Astrocyte (in vitro differentiated cells and primary cell): ENCODE results near the gene URM1. TPM values are rescaled to one million over a fixed set of nuclear protein-coding genes. Genes with fewer than 3 reads are reported as not detected.

Experiments used
- DNase-seq: peaks from one replicate; pipeline ENCODE4 v3.0.0-alpha.2; 2010; ENCODE audit warnings: low read depth
- FAIRE-seq: peaks from 2 replicates; lab custom pipeline; 2011; peaks lifted over from hg19 to GRCh38; lab: Jason Lieb, UNC
- H2AFZ ChIP-seq: 2 replicates; pipeline ENCODE4 v1.6.0; 2012; ENCODE audit warnings: low read depth, low read length, inconsistent platforms
- H3K27ac ChIP-seq: 2 replicates; pipeline ENCODE4 v1.5.1; 2011; ENCODE audit warnings: low read depth, low read length, inconsistent platforms
- H3K27me3 ChIP-seq: 2 replicates; pipeline ENCODE4 v1.6.0; 2011; ENCODE audit warnings: low read length, inconsistent platforms; ENCODE audit not compliant: insufficient read depth
- H3K36me3 ChIP-seq: 2 replicates; pipeline ENCODE4 v1.5.1; 2011; ENCODE audit warnings: low read length, inconsistent platforms; ENCODE audit not compliant: insufficient read depth
- H3K4me1 ChIP-seq: 2 replicates; pipeline ENCODE4 v1.5.1; 2011; ENCODE audit warnings: low read length, inconsistent platforms; ENCODE audit not compliant: insufficient read depth
- H3K4me2 ChIP-seq: 2 replicates; pipeline ENCODE4 v1.6.0; 2012; ENCODE audit warnings: low read length, inconsistent platforms
- H3K4me3 ChIP-seq: 2 replicates; pipeline ENCODE4 v1.5.1; 2011; ENCODE audit warnings: low read depth, mild to moderate bottlenecking, low read length, inconsistent platforms; ENCODE audit not compliant: insufficient read depth
- H3K79me2 ChIP-seq: 2 replicates; pipeline ENCODE4 v1.6.0; 2012; ENCODE audit warnings: mild to moderate bottlenecking, low read length, inconsistent platforms; ENCODE audit not compliant: insufficient read depth
- H3K9ac ChIP-seq: 2 replicates; pipeline ENCODE4 v1.6.0; 2012; ENCODE audit warnings: mild to moderate bottlenecking, low read length, inconsistent platforms
- H3K9me3 ChIP-seq: 2 replicates; pipeline ENCODE4 v1.5.1; 2012; ENCODE audit warnings: low read depth, mild to moderate bottlenecking, low read length, inconsistent platforms; ENCODE audit not compliant: insufficient read depth
- H4K20me1 ChIP-seq: 2 replicates; pipeline ENCODE4 v1.6.0; 2012; ENCODE audit warnings: low read length, inconsistent platforms; ENCODE audit not compliant: insufficient read depth
- H3K27ac Mint-ChIP-seq: one replicate; pipeline ENCODE4 v1.8.0; 2021; ENCODE audit warnings: mild to moderate bottlenecking, mixed read lengths; ENCODE audit not compliant: unreplicated experiment
- H3K27me3 Mint-ChIP-seq: one replicate; pipeline ENCODE4 v1.8.0; 2021; ENCODE audit warnings: low read depth, mixed read lengths; ENCODE audit not compliant: unreplicated experiment
- H3K36me3 Mint-ChIP-seq: one replicate; pipeline ENCODE4 v1.8.0; 2021; ENCODE audit warnings: low read depth, mixed read lengths; ENCODE audit not compliant: unreplicated experiment
- H3K4me1 Mint-ChIP-seq: one replicate; pipeline ENCODE4 v1.8.0; 2021; ENCODE audit warnings: low read depth, mixed read lengths; ENCODE audit not compliant: unreplicated experiment
- H3K4me3 Mint-ChIP-seq: one replicate; pipeline ENCODE4 v1.8.0; 2021; ENCODE audit warnings: mild to moderate bottlenecking, moderate library complexity, mixed read lengths; ENCODE audit not compliant: unreplicated experiment
- H3K9me3 Mint-ChIP-seq: one replicate; pipeline ENCODE4 v1.8.0; 2021; ENCODE audit warnings: mild to moderate bottlenecking, mixed read lengths; ENCODE audit not compliant: unreplicated experiment
- EZH2 ChIP-seq: IDR thresholded peaks from 2 replicates; pipeline ENCODE4 v1.6.1; 2012; ENCODE audit warnings: mild to moderate bottlenecking, low read length, inconsistent platforms; ENCODE audit not compliant: insufficient read depth
- total RNA-seq: library from RNA; stranded (reverse); gene quantifications from 2 replicates; pipeline ENCODE4 v1.2.1, GENCODE V29; 2021
- TF ChIP-seq, protein P1 (sequence below): IDR thresholded peaks from 2 replicates; pipeline ENCODE4 v1.5.1; 2011; ENCODE audit warnings: low read depth, mild to moderate bottlenecking, inconsistent platforms, low read length, moderate library complexity; ENCODE audit not compliant: insufficient read depth

Gene URM1
- total RNA-seq, 1 donor from 2014 or later = 50.7 TPM

DNA sequence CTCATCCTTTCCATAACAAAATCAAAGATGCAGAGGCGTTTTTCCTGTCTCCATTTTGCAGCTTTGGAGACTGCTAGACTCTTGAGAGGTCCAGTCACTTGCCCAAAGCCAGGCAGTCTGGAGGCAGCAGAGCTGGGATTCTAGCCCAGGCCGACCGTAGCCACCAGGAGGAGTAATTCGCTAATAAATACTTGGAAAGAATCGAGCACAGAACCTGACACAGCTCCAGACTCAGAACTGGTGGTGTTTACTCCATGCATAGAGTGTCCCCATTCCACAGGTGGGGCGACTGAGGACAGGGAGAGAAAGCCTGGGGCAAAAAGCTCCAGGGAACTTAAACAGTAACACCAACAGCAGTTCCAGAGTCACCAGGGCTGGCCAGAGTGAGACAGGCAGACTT lies 38.8 kb downstream of the URM1 start:
- H4K20me1 ChIP-seq = no peaks in the 10 kb centered on the region
- Mint-ChIP-seq H3K9me3 (no peaks in the 10 kb centered on the region), H3K27me3 (peaks cover 38% of the 10 kb centered on the region), H3K4me1 (peaks cover 9% of the 10 kb centered on the region), H3K36me3 (no peaks in the 10 kb centered on the region), H3K27ac (peak overlapping the region; percentile 26), H3K4me3 (no peak overlapping the region)
- no peak overlapping the region for H3K4me2 ChIP-seq
- H3K4me3 ChIP-seq = no peak overlapping the region
- H3K4me1 ChIP-seq = peaks cover 12% of the 10 kb centered on the region
- H3K27me3 ChIP-seq = peaks cover 3% of the 10 kb centered on the region
- FAIRE-seq = no peak
- no peak overlapping the region for H3K27ac ChIP-seq
- no peak overlapping the region for H2AFZ ChIP-seq
- TF ChIP-seq, protein P1, sequence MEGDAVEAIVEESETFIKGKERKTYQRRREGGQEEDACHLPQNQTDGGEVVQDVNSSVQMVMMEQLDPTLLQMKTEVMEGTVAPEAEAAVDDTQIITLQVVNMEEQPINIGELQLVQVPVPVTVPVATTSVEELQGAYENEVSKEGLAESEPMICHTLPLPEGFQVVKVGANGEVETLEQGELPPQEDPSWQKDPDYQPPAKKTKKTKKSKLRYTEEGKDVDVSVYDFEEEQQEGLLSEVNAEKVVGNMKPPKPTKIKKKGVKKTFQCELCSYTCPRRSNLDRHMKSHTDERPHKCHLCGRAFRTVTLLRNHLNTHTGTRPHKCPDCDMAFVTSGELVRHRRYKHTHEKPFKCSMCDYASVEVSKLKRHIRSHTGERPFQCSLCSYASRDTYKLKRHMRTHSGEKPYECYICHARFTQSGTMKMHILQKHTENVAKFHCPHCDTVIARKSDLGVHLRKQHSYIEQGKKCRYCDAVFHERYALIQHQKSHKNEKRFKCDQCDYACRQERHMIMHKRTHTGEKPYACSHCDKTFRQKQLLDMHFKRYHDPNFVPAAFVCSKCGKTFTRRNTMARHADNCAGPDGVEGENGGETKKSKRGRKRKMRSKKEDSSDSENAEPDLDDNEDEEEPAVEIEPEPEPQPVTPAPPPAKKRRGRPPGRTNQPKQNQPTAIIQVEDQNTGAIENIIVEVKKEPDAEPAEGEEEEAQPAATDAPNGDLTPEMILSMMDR = peak; percentile 34
- no peak for TF ChIP-seq EZH2
- H3K36me3 ChIP-seq = no peaks in the 10 kb centered on the region
- no peak for DNase-seq
- no peak overlapping the region for H3K9ac ChIP-seq
- no peaks in the 10 kb centered on the region for H3K9me3 ChIP-seq
- H3K79me2 ChIP-seq = no peaks in the 10 kb centered on the region

DNA sequence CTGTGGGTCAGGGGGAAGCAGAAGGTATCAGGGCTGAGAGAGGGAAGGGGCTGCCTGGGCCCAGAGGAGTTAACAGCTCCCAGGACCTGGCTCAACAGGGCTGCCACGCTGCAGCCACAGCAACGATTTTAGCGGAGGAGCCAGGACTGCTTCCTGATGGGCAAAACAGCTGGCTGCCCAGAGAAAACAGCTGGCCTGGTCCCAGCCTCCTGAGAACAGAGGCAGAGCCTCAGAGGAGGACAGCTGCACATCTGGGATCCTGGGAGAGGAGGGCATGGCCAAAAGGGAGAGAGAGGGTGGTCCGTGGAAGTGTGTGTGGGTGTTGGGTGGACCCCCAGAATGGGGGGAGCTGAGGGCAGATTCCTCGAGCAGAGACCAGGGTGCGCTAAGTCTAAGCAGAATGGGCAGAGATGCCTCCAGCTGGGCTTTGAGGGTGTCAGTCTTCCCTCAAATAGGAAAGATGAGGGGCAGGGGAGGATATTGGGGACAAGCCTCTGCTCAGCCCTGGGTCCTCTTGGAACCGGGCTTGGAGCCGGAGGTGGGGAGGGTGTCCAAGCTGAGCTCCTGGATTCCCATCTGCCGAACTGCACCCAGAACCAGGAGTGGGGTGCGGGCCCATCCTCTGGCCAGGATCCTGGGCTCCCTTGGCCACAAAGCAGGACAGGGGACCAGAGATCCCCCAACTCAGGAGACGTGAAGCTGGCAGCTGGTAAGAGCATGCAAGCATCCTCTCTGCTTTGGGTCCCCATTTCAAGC lies 40.4 kb downstream of the URM1 start:
- Histone ChIP-seq H3K9ac (no peak overlapping the region), H3K4me3 (no peak overlapping the region), H3K27ac (no peak overlapping the region), H3K27me3 (peaks cover 14% of the 10 kb centered on the region), H4K20me1 (no peaks in the 10 kb centered on the region), H3K79me2 (no peaks in the 10 kb centered on the region), H3K36me3 (no peaks in the 10 kb centered on the region), H3K4me1 (peaks cover 7% of the 10 kb centered on the region), H3K9me3 (no peaks in the 10 kb centered on the region), H3K4me2 (no peak overlapping the region), H2AFZ (no peak overlapping the region)
- peaks cover 7% of the 10 kb centered on the region for H3K4me1 Mint-ChIP-seq
- H3K4me3 Mint-ChIP-seq = no peak overlapping the region
- no peak overlapping the region for H3K27ac Mint-ChIP-seq
- no peak for TF ChIP-seq EZH2
- TF ChIP-seq, protein P1 = no peak
- no peaks in the 10 kb centered on the region for H3K9me3 Mint-ChIP-seq
- FAIRE-seq (no peak), DNase-seq (no peak)
- H3K36me3 Mint-ChIP-seq = no peaks in the 10 kb centered on the region
- H3K27me3 Mint-ChIP-seq = peaks cover 50% of the 10 kb centered on the region
